GM23248 (cell line): ENCODE data around the gene MADCAM1.

Experiments
- EZH2 ChIP-seq: fragments of 200-600 bp; sonication (generic); IDR thresholded peaks from 2 replicates; pipeline ENCODE4 v1.6.1; 2018; ENCODE audit warnings: antibody characterized with exemption, mild to moderate bottlenecking; ENCODE audit not compliant: insufficient read depth, poor library complexity, severe bottlenecking
- EZH2phosphoT487 ChIP-seq: fragments of 200-600 bp; sonication (generic); IDR thresholded peaks from 2 replicates; pipeline ENCODE4 v1.6.1; 2018; ENCODE audit warnings: antibody characterized with exemption, moderate library complexity, mild to moderate bottlenecking, low read depth; ENCODE audit not compliant: insufficient read depth

DNA sequence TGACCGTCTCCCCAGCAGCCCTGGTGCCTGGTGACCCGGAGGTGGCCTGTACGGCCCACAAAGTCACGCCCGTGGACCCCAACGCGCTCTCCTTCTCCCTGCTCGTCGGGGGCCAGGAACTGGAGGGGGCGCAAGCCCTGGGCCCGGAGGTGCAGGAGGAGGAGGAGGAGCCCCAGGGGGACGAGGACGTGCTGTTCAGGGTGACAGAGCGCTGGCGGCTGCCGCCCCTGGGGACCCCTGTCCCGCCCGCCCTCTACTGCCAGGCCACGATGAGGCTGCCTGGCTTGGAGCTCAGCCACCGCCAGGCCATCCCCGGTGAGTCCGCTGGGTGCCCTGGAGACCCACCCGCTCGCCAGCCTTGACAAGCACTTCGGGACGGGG is 2.2 kb downstream of the MADCAM1 start:
- TF ChIP-seq EZH2phosphoT487 (no peak), EZH2 (no peak)
